Hepatocyte (in vitro differentiated cells): ENCODE measurements around the gene RBFOX1.

Source experiments
- EZH2 ChIP-seq: fragments of 200-600 bp; sonication (generic); IDR thresholded peaks from 2 replicates; pipeline ENCODE4 v1.6.1; 2016; ENCODE audit warnings: antibody characterized with exemption, mild to moderate bottlenecking, borderline replicate concordance
- TF ChIP-seq, protein P1 (sequence below): fragments of 200-600 bp; sonication (generic); IDR thresholded peaks from 2 replicates; pipeline ENCODE4 v1.5.1; 2016; ENCODE audit warnings: antibody characterized with exemption, mild to moderate bottlenecking; ENCODE audit not compliant: poor library complexity

DNA sequence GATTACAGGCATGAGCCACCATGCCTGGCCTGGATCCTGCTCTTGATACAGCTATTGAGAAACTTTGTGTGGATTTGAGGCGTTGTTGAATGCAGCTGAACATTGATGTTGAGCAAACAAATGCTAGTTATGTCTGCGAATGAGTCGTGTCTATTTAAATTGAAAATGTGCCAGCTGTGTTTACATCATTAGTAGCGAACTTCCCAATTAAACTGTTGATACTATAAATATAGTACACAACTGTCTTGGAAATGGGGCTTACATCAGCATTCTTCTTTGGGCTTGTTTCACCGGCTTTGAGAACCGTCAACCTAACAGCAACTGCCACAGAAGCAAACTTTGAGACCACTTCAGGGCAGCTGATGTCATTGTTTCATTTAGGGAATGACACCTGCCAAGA is 251.9 kb downstream of the RBFOX1 start:
- TF ChIP-seq, protein P1, sequence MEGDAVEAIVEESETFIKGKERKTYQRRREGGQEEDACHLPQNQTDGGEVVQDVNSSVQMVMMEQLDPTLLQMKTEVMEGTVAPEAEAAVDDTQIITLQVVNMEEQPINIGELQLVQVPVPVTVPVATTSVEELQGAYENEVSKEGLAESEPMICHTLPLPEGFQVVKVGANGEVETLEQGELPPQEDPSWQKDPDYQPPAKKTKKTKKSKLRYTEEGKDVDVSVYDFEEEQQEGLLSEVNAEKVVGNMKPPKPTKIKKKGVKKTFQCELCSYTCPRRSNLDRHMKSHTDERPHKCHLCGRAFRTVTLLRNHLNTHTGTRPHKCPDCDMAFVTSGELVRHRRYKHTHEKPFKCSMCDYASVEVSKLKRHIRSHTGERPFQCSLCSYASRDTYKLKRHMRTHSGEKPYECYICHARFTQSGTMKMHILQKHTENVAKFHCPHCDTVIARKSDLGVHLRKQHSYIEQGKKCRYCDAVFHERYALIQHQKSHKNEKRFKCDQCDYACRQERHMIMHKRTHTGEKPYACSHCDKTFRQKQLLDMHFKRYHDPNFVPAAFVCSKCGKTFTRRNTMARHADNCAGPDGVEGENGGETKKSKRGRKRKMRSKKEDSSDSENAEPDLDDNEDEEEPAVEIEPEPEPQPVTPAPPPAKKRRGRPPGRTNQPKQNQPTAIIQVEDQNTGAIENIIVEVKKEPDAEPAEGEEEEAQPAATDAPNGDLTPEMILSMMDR: no peak
- no peak for TF ChIP-seq EZH2
